Stimulated activated naive CD8-positive, alpha-beta T cell treated with anti-CD3 and anti-CD28 coated beads, Interleukin-15, Interleukin-2, amounts not matched to agents 100 U/mL and 50 U/mL, for 24 hours (primary cell): ENCODE measurements around the gene FBXO38.
"Not testable (repeated sequence)": the region's sequence is repeated elsewhere in the genome, so short reads cannot be mapped to it uniquely, and the experiment has no call there.

Experiments
- ATAC-seq: fragments of 150-1000 bp; cut with Tn5 transposase; one replicate; pipeline ENCODE4 v1.10.0; 2021
- DNase-seq: peaks from one replicate; pipeline ENCODE4 v3.0.0; 2021

The FBXO38 gene

DNA sequence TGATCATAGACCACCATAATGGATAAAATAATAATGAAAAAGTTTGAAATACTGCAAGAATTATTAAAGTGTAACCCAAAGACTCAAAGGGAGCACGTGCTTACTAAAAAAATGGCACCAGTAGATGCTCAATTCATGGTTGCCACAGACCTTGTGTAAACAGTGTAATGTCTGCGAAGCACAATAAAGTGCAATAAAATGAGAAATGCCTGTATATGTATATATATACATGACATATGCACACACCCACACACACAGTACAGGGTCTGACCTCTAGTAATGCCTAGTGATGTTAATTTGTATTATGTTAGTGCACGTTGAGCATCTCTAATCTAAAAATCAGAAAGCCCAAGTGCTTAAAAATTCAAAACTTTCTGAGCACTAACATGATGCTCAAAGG lies 52.3 kb downstream of the FBXO38 start:
- ATAC-seq (no peak), DNase-seq (no peak)

DNA sequence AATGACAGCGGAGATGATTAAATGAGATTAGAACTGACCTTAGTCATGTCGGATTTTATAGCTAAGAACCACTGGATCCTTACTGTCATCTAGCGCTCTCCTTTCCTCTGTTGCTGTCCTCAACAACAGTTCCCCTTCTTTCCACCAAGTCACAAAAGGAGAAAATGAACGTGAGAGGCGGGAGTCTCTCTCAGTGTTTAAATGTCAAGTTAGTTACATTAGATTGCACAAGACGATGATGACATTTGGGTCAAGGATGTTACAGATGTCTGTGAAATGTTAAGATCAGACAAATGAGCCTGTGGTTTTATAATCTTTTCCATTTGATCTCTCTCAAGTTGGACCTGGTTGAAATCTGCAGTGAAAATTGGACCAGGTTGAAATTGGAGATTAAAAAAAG lies 53.5 kb downstream of the FBXO38 start:
- DNase-seq (no peak), ATAC-seq (peak; percentile 88)

DNA sequence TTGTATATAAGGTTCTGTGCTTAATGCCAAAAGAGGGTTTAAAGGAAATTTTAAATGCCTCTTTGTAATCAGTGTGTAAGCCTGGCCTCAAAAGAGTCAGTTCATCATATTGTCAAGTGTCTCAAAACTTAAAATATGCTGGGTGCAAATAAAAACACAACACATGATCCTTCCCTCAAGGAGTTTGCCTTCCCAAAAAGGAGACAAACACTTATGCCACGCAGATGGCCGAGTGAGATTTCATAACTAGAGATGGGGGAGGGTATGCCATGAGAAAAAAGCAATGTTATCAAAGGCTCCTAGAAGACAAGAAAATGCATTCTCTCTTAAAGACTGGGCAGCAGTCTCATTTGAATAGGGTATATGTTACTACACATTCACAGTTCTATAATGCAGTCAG lies 55.2 kb downstream of the FBXO38 start:
- DNase-seq (no peak), ATAC-seq (no peak)

DNA sequence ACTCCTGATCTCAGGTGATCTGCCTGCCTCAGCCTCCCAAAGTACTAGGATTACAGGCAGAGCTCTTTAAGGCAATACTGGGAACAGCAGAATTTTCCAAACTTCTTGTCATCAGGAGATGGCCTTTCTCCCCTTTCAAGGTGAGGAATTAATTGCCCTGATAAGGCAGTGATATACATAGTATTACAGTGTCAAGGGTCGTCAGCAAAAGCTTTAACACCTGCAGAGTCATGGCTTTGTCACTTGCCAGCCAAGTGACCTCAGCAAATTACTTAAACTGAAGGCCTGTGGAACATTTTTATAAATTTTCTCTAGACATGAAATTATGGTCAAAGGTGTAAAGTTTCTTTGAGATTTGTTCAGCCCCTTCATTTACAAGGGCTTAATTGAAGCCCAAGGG lies 59.5 kb downstream of the FBXO38 start:
- DNase-seq = no peak
- no peak for ATAC-seq

DNA sequence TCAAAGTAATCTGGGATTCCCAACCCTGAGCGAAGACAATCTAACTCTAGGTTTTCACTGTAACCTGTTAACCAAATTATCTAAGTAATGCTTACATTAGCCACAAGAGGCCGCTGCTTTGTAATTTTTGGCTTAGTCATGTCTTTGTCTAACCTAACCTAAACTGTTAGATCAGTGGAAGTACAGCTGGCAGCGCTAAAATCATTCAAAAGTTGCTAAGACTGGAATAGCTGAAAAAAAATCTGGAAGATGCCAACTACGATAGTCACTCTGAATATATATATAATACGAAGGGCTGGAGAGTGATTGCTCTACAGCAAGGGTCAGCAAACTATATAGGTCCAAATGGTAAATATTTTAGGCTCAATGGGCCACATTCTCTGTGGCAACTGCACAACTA lies 60.2 kb downstream of the FBXO38 start:
- peak; percentile 71 for ATAC-seq
- peak; percentile 50 for DNase-seq

DNA sequence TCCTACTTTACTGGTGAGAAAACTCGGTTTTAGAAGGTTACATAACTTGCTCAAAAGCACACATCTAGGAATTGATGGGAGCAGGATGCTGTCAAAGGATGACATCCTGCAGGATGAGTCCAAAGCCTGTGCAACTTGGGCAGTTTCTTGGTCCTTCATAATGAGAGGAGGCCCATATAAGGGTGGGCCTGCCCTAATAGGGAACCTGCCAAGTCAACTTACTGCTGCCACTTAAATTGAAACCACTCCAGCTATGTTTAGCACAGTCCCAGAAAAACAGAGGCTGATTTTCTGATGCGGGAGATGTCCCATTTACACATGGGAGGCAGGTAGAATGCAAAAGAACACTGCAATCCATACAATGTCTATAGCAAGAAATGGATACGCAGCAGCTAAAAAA lies 61.8 kb downstream of the FBXO38 start:
- DNase-seq (no peak), ATAC-seq (no peak)

DNA sequence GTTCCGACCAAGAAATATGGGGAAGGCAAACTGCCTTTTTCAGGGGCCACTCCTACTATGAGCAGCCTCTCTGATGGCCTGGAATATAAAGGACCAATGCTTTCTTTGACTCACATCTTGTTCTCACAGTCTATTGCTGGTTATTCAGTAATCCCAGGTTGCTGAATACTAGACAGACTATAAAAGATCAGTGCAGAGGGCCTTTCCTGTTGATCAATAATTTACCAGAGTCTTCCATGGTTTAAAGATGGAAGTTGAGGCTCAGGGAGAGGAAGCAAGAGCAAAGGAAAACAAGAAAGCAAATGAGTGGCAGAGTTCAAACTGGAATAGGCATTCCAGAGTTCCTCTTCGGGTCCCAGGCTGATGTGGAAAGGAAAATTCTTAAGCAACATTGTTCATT lies 62.9 kb downstream of the FBXO38 start:
- DNase-seq (no peak), ATAC-seq (no peak)

DNA sequence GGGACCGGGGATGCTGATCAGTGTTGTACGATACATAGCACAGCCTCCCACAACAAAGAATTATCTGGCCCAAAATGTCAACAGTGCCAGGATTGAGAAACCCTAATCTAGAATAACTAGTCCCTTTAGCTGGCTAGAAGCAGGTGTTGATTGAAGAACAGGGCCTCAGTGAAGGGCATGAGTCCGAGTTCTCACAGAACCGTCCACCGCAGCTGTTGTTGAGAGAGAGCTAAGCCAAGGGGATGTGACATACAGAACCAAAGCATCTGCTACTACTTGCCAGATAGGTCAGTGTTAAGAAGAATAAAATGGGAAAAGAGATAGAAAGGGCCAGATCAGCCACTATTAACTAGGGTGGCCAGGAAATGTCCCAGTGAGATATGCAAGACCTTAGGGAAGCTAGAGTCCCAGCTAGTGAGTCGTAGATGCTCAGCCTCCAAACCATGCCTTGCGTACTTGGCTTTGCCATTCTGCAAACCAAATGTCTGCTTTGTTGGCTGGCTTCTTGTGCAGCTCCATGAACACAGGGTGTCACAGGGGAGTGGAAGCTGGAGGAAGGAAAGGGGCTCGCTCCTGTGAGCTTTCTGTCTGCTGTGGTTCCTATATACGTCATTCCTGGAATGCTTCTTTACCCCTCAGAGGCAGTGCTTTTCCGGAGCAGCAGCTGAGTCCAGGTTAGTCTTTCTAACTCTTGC lies 68.9 kb downstream of the FBXO38 start:
- DNase-seq = no peak
- no peak for ATAC-seq

DNA sequence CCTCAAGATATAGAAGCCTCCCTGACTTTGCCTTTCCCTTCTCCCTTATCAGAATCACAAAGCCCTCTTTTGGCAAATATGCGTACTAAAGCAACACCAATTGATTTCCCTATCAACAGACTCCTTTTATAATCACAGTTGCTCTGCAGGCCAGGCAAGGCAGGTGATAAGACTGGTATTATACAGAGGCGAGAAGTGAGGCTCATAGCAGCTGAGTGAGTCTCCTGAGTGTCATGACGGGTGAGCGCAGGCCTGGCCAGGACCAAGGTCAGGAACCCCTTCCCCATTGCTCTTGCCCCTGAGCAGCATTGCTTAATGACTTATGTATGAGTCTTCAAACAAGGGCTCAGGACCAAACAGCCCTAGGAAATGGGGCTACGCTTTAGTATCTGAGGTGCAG lies 70.8 kb downstream of the FBXO38 start:
- ATAC-seq (no peak), DNase-seq (no peak)

DNA sequence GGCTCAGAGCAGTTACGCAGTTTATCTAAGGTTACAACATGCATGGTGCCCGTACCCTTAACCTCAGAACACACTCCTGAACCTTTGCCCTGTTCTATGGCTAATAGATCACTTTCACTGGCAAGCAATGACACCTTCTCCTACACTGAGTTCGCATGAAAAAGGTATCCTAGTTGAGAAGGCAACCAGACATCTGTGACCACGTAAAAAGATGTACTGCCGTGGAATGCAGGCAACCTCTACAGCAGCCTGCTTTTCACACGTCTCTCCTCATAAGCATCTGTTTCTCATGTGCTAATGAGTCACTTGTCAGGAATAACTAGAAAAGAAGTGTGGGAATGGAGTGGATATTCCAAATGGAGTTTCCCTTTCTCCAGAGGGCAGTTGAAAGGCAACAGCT lies 71.4 kb downstream of the FBXO38 start:
- DNase-seq (no peak), ATAC-seq (no peak)

DNA sequence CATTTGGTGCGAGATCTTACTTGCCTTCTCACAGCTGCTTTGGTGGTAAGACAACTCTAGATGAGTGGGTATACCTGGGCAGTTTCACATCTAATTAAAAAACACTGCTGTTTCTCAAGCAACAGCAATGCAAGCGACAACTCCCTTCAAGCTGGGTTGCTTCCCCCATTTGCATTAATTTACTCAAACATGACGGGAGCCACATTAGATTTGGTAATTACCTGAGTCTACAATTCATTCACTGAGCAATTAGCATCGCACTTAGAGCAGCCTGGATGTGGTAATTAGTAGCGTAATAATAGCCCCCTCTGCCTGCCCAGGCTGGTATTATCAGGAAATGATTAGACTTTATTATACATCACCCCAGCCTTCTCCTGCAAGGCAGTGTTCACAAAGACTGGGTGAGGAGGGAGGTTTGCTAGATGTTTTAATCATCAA lies 73.4 kb downstream of the FBXO38 start:
- DNase-seq = peak; percentile 14

DNA sequence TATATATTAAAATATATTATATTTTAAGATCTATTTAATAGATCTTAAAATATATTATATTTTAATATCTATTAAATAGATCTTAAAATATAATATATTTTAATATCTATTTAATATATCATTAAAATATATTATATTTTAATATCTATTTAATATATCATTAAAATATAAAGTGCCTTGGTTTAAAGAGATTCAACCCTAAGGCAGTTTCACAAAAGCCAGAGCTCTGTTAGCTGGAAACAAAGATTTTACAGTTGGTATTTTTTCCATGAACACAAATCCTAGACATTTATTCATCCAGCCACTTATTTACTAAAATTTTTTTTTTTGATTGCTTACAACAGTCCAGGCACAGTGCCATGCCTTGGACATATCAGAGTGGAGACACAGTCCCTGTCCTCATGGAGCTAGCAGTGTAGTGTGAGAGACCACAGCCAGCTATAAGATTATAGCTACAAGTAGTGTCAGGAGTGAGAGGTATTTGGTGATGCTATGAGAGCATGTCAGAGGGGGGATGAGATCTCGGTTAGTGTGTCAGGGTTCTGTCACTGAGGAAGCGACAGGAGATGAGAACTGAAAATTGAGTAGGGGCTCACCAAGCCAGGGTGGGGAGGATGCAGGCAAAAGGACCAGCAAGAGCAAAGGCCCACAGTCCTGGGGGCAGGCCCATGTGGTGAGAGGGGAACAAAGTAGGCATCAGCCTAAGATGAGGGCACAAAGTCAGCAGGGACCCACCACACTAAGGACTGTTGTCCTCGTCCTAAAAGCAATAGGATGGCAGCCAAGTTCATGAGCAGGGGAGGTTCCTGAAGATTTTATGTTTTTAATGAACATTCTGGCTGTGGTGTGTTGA lies 74.5 kb downstream of the FBXO38 start:
- ATAC-seq = no peak
- no peak for DNase-seq

More for the DNA sequence above, 73.4 kb downstream of the FBXO38 start:
- ATAC-seq = peak; percentile 48

DNA sequence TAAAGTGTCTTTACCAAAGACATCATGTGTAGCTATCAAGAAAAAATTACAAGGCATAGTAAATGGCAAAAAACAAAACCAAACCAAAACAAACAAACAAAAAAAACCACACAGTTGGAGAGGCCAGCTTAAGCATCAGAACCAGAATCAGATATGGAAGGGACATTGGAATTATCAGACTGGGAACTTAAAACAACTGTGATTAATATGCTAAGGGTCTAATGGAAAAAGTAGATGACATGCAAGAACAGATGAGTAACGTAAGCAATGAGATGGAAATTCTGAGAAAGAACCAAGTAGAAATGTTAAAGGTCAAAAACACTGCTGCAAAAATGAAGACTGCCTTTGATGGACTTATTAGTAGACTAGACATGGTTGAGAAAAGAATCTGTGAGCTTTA lies 75.9 kb downstream of the FBXO38 start:
- no peak for DNase-seq
- ATAC-seq = peak; percentile 58

DNA sequence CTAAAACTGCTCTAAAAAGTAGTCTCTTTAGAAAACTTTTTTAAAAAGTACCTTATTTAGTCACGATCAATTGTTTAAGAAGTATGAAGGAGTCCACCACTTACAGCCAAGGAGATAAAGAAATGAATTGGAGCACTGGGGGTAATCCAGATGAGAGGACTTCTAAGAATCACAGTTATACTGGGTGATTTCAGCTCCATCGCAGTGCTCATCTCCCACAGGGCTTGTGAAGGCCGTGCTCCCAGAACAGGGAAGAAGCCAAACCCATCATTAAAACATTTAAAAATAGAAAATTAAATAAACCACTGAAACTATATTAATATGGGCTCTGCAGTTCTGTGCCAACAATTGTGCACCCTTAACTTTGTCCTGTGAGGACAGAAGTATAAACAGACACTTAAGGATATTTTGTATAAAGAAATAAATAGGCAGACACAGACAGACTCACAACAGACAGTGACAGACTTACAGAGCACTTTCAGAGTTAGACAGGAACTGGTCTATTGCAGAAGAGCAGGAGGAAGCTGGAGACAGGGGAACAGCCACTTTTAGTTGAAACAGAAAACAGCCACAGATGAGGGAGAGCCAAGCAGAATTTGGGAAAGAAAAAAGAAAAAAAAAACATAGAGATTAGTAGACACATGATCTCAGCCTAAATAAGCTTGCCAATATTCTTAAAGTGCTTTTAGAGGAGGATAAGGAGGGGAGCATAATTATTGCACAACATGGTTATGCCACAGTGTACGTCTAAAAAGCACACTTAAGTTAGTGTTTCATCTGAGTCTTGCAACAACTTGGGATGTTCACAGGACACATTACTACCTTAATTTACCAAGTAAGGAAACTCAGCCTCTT lies 81.8 kb downstream of the FBXO38 start:
- no peak for ATAC-seq

DNA sequence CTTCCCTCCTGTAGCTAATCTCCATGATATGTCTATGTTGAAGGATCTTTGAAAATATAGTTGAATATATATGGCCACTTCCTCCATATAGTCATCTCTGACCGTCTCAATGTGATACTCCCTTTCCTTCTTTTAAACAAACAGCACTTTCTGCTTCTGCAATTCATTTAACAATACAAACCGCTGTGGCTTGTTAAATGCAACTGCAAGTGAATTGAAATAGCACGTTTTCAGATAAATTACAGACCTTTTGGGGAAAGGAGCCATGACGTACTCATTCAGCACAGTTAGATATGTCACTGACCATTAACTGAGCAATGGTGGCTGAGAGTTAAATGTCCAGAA lies 82.5 kb downstream of the FBXO38 start:
- no peak for ATAC-seq
- no peak for DNase-seq

More for the DNA sequence above, 81.8 kb downstream of the FBXO38 start:
- DNase-seq = no peak

DNA sequence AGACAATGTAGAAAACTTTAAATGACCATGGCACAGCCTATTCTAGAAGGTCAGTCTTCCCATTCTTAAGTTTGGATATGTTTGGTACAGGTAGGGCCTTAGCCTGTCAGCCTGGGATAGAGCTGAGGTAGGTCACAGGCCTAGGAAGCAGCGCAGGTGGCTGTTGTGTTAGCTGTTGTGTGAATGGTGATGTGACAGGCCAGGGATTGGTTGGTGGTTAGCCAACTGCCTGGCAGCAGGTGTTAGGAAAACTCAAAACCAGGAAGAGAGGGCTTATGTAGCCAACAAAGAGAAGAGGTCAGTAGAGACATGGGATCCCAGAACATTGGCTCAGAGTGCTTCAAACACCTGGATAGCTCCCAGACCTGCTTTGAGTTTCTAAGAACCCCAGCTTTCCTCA lies 84.2 kb downstream of the FBXO38 start:
- ATAC-seq (no peak), DNase-seq (no peak)

DNA sequence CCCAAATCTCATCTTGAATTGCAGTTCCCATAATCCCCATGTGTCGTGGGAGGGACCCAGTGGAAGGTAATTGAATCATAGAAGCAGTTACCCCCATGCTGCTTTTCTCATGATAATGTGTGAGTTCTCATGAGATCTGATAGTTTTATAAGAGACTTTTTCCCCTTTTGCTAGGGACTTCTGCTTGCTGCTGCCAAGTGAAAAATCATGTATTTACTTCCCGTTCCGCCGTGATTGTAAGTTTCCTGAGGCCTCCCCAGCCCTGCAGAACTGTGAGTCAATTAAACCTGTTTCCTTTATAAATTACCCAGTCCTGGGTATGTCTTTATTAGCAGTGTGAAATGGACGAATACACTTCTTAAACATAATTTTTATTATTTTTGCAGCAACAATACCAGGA lies 85.0 kb downstream of the FBXO38 start:
- not testable (repeated sequence) for ATAC-seq, DNase-seq

DNA sequence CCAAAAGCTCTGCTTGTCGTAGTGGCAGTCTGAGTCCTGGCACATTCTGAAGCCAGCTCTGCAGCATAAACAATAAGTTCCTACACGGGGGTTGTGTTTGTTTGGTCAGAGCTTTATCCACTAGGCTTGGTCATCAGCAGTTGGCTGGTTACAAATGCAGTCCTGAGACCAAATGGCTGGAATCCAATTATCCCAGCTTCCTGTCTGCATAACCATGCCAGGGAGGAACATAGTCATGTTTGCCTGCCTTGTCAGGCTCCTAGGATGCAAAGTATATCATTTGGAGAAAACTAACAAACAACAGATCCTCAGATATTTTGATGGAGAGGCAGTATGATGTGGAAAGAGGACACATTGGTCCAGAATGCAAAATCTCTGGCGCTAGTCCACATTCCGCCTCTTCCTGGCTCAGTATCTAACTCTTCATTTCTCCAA lies 85.8 kb downstream of the FBXO38 start:
- ATAC-seq (no peak), DNase-seq (no peak)

DNA sequence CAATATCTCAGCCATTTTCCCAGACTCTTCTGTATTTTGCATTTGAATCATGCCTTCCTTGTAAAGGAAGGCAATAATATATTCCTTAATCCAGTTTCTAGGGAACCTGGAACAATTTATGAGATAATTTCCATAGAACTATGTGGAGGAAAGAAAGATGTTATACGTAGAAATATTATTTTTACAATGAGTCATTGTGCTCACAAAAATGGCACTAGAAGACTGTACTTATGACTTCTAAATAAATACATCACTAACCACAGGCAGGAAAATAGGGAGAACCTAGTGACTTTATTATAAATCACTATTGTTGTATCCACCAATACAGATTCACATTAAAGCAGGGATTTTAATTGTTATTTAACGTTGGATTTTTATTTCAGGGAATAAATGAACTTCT lies 87.6 kb downstream of the FBXO38 start:
- DNase-seq (no peak), ATAC-seq (no peak)

DNA sequence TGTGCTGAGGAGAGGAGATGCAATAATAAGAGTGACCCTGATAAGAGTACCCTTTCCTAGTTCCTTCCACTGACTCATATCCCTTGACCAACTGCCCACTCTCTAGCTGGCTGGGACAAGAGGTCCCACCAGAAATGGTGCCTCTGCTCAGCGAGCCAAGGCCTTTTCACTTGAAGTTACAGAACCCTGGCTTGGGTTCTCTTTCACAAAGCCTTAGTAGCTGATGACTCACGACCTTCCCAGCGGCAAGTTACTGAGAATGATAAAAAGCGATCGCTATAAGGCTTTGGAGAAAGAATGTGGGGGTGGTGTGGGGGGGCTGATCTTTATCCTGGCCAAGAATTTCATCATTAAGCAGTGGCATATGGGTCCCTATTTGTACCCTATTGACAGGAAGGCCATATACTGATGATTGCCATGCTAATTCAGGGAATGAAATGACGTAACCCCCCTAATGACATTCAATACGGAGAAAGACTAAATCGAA lies 90.3 kb downstream of the FBXO38 start:
- ATAC-seq = no peak

DNA sequence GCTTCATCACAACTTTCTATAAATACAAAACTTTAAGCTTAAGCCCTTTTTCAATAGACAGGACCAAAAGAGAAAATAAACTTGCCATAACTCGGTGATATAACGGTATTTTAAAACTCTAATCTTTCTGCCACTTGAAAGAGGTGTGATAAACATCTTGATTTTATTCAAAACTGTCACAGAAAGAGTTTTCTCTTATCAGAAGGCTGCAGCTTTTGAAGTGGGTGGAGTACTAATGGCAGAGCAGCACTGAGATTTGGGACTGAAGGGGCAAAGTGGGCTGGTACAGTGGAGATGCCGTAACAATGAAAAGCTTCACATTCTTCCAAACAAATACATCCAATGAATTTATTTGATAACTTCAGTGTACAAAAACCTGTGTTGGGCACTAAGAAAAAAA lies 92.5 kb downstream of the FBXO38 start:
- ATAC-seq = no peak

More for the DNA sequence above, 90.3 kb downstream of the FBXO38 start:
- DNase-seq = no peak

DNA sequence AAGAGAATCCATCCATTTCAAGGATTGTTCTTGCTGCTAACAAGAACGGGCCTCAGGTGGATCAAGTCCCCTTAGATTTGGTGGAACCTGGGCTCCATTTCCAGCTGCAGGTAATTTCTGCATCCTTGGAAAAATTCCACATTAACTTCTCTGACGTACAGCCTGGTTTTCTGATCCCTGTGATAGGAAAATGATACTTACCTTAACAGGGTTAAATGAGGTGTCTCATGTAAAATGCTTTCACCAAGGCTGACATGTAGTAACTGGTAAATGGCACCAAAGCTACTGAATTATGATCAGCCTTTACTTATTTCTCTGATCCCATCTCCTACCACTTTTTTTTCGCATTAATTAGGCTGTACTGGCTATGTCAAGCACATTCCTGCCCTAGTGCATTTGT lies 93.7 kb downstream of the FBXO38 start:
- no peak for ATAC-seq
- DNase-seq = no peak

More for the DNA sequence above, 92.5 kb downstream of the FBXO38 start:
- DNase-seq = no peak

DNA sequence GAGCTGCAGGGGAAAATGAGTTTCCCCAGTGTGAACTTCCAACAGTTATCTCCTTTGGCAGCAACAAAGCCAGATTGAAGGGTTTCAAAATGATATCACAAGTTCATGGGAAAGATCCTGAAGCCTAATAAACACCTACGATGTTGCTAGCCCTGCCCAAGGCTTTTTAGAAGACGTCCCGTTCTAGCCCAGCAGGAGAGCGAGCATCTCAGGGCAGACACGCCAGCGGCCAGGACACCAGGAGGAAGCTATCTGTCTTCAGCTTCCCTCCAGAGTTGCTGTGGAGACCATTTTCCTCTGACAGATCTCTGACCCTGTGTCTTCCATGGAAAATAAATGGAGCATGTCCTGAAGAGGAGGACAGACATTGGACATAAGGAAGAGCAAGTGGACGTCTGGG lies 98.4 kb downstream of the FBXO38 start:
- no peak for ATAC-seq
- no peak for DNase-seq
